OCI-LY1 (cell line): ENCODE measurements around the gene MTF1.
A peak's percentile ranks its signal among the peaks of the same experiment; 100 is the strongest.

Experiments used
- H2AFZ ChIP-seq: fragments of 200-600 bp; sonication (generic), shearing (Covaris generic); 2 replicates; pipeline ENCODE4 v1.6.0; 2014; ENCODE audit warnings: antibody characterized with exemption, mild to moderate bottlenecking, low read length
- H3F3A ChIP-seq: fragments of 200-600 bp; sonication (generic), shearing (Covaris generic); 2 replicates; pipeline ENCODE4 v1.6.0; 2014; ENCODE audit warnings: mild to moderate bottlenecking, antibody characterized with exemption, low read length, moderate library complexity; ENCODE audit not compliant: insufficient read depth
- H3K27ac ChIP-seq: fragments of 200-600 bp; sonication (generic); 2 replicates; pipeline ENCODE4 v1.5.1; 2014; ENCODE audit warnings: low read length, mixed run types, mild to moderate bottlenecking, low read depth; ENCODE audit not compliant: poor library complexity, severe bottlenecking
- H3K27me3 ChIP-seq: fragments of 200-600 bp; sonication (generic); 2 replicates; pipeline ENCODE4 v1.6.0; 2014; ENCODE audit warnings: antibody characterized with exemption, mild to moderate bottlenecking, low read length, moderate library complexity; ENCODE audit not compliant: insufficient read depth
- H3K36me3 ChIP-seq: fragments of 200-600 bp; sonication (generic); 2 replicates; pipeline ENCODE4 v1.6.1; 2014; ENCODE audit warnings: mild to moderate bottlenecking, antibody characterized with exemption, low read length, moderate library complexity, mixed read lengths; ENCODE audit not compliant: insufficient read depth
- H3K4me1 ChIP-seq: fragments of 200-600 bp; sonication (generic); 2 replicates; pipeline ENCODE4 v1.5.1; 2014; ENCODE audit warnings: mild to moderate bottlenecking, low read length, moderate library complexity; ENCODE audit not compliant: insufficient read depth, severe bottlenecking
- H3K4me2 ChIP-seq: fragments of 200-600 bp; sonication (generic), shearing (Covaris generic); 2 replicates; pipeline ENCODE4 v1.6.1; 2014; ENCODE audit warnings: low read length
- H3K4me3 ChIP-seq: fragments of 200-600 bp; sonication (generic); 2 replicates; pipeline ENCODE4 v1.5.1; 2014; ENCODE audit warnings: low read length, low read depth, mild to moderate bottlenecking, mixed read lengths; ENCODE audit not compliant: poor library complexity, severe bottlenecking
- H3K79me2 ChIP-seq: fragments of 200-600 bp; shearing (Covaris generic); 2 replicates; pipeline ENCODE4 v1.6.1; 2016; ENCODE audit warnings: mixed run types, low read length, mixed read lengths; ENCODE audit not compliant: insufficient read depth
- H3K9ac ChIP-seq: fragments of 200-600 bp; sonication (generic), shearing (Covaris generic); 2 replicates; pipeline ENCODE4 v1.6.1; 2014; ENCODE audit warnings: mild to moderate bottlenecking, low read length, mixed read lengths
- H3K9me2 ChIP-seq: fragments of 200-600 bp; sonication (generic), shearing (Covaris generic); 2 replicates; pipeline ENCODE4 v1.6.1; 2014; ENCODE audit warnings: low read depth, mild to moderate bottlenecking, low read length, mixed read lengths
- H3K9me3 ChIP-seq: fragments of 200-600 bp; shearing (Covaris generic); 2 replicates; pipeline ENCODE4 v1.6.1; 2014; ENCODE audit warnings: low read length, mixed read lengths
- H4K20me1 ChIP-seq: fragments of 200-600 bp; sonication (generic), shearing (Covaris generic); 2 replicates; pipeline ENCODE4 v1.6.0; 2016; ENCODE audit warnings: mild to moderate bottlenecking, low read length; ENCODE audit not compliant: insufficient read depth
- EZH2 ChIP-seq: fragments of 200-600 bp; sonication (generic), shearing (Covaris generic); IDR thresholded peaks from 2 replicates; pipeline ENCODE4 v1.8.0; 2017; ENCODE audit warnings: borderline replicate concordance, mixed run types, mild to moderate bottlenecking, antibody characterized with exemption, low read length, moderate library complexity, mixed read lengths
- TF ChIP-seq, protein P1 (sequence below): fragments of 200-600 bp; sonication (generic), shearing (Covaris generic); IDR thresholded peaks from 2 replicates; pipeline ENCODE4 v1.5.1; 2017; ENCODE audit warnings: mild to moderate bottlenecking, antibody characterized with exemption, low read length, moderate library complexity, mixed read lengths

Gene MTF1

DNA sequence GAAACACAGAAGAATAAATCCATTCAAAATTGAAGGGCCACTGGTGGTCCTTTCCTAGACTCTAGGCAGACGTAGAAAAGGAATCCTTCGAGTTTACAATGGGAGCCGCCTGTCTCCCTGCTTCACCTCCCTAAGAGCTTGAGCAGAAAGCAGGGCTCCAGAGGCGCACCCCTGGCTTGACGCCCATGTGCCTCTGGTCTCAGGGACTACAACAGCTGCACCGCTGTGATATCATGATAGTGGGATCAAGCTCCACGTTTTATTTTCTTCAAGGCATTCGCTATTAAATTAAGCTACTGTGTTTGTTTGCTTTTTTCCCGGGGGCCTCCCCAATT is 52.2 kb downstream of the MTF1 start:
- Histone ChIP-seq H3K9ac (peak overlapping the region; percentile 67), H3K27ac (no peak overlapping the region), H3K4me2 (peak overlapping the region; percentile 63), H3K27me3 (no peaks in the 10 kb centered on the region), H2AFZ (no peak overlapping the region), H3K9me2 (no peaks in the 10 kb centered on the region), H3K36me3 (peaks cover 48% of the 10 kb centered on the region), H3K9me3 (no peaks in the 10 kb centered on the region), H3F3A (no peaks in the 10 kb centered on the region), H4K20me1 (no peaks in the 10 kb centered on the region), H3K79me2 (peaks cover 9% of the 10 kb centered on the region), H3K4me1 (peaks cover 18% of the 10 kb centered on the region), H3K4me3 (peak overlapping the region; percentile 69)
- no peak for TF ChIP-seq EZH2
- TF ChIP-seq, protein P1, sequence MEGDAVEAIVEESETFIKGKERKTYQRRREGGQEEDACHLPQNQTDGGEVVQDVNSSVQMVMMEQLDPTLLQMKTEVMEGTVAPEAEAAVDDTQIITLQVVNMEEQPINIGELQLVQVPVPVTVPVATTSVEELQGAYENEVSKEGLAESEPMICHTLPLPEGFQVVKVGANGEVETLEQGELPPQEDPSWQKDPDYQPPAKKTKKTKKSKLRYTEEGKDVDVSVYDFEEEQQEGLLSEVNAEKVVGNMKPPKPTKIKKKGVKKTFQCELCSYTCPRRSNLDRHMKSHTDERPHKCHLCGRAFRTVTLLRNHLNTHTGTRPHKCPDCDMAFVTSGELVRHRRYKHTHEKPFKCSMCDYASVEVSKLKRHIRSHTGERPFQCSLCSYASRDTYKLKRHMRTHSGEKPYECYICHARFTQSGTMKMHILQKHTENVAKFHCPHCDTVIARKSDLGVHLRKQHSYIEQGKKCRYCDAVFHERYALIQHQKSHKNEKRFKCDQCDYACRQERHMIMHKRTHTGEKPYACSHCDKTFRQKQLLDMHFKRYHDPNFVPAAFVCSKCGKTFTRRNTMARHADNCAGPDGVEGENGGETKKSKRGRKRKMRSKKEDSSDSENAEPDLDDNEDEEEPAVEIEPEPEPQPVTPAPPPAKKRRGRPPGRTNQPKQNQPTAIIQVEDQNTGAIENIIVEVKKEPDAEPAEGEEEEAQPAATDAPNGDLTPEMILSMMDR = no peak

DNA sequence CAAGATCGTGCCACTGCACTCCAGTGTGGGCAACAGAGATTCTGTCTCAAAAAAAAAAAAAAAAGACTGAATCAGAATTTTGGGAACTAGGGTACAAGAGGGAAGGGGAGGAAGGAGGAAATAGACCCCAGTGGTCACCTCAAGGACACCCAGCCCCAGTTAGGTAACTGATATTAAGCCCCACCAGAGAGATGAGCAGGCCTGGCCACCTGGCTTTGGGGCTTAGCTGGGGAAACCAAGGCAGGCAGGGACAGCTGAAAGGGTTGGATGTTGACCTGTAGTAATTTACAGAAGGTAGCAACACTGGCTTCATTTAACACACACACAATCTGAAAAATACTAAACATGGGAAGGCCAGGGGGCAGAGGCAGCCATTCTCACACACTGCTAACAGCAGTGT is 57.0 kb downstream of the MTF1 start:
- Histone ChIP-seq H3K9me3 (no peaks in the 10 kb centered on the region), H4K20me1 (no peaks in the 10 kb centered on the region), H3K9ac (no peak overlapping the region), H3K36me3 (peaks cover 76% of the 10 kb centered on the region), H3K27ac (no peak overlapping the region), H3K79me2 (peaks cover 7% of the 10 kb centered on the region), H3K4me1 (peaks cover 9% of the 10 kb centered on the region), H3K27me3 (no peaks in the 10 kb centered on the region), H3K4me2 (no peak overlapping the region), H3F3A (no peaks in the 10 kb centered on the region), H3K9me2 (no peaks in the 10 kb centered on the region), H3K4me3 (no peak overlapping the region), H2AFZ (no peak overlapping the region)
- TF ChIP-seq EZH2 = no peak
- TF ChIP-seq, protein P1 = no peak

DNA sequence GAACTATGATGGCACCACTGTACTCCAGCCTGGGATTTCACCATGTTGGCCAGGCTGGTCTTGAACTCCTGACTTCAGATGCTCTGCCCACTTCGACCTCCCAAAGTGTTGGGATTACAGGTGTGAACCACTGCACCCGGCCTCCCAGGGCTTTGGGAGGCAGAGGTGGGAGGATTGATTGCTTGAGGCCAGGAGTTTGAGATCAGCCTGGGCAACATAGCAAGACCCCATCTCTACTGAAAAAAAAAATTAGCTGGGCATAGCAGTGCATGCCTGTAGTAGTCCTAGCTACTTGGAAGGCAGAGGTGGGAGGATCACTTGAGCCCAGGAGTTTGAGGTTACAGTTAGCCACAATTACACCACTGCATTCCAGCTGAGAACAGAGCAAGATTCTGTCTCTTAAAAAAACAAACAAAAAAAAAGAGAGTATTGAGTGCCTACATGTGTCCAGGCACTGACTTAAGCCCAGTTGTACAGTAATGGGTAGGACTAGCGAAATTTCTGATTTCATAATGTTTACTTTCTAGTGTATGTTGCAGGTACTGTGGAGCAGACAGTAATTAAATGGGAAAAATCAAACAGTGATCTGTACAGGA is 61.5 kb downstream of the MTF1 start:
- Histone ChIP-seq H4K20me1 (no peaks in the 10 kb centered on the region), H3K4me1 (peaks cover 8% of the 10 kb centered on the region), H3K27ac (no peak overlapping the region), H3K4me3 (no peak overlapping the region), H3F3A (no peaks in the 10 kb centered on the region), H3K36me3 (peaks cover 34% of the 10 kb centered on the region), H3K4me2 (no peak overlapping the region), H3K9me2 (no peaks in the 10 kb centered on the region), H3K9ac (no peak overlapping the region), H3K27me3 (peaks cover 6% of the 10 kb centered on the region; the same call in 1 of the 2 replicates), H3K9me3 (no peaks in the 10 kb centered on the region), H2AFZ (no peak overlapping the region), H3K79me2 (no peaks in the 10 kb centered on the region)
- TF ChIP-seq, protein P1 = no peak
- TF ChIP-seq EZH2 = no peak
